ENCODE results near the gene TMEM115.

Gene TMEM115

DNA sequence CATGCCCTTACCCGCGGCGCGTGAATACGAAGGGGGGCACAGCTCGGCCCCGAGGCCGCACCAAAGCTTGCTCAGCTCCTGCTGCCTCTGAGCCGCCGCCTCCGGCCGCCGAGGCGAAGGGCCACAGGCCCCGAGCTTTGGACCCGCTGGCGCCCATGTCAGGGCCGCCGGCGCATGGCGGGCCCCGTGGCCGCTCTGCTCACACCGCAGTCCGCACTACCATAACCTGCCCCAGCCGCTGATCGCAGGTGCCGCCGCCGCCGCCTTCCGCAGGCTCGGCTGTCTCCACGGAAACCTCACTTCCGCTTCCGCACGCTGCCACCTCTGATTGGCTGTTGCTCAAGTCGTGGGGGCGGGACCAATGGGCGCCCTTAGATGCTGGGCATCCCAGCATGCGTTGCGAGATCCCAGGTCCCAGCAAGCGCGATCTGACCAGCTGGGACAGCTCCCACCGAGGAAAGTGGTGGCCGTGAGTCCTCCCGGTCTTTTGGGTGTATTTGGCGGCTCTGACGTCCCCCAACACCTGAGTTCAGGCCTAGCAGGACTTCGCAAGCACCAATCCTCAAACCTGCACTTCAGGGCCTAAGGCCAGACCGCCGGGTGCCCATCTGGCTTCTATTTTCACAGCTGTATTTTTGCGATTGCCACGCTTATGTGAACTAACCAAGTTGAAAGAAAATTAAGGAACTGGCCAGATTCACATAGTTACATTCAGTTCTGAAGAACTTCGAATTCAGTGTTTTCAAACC is 31.2 kb downstream of the TMEM115 start, which contains the start of gene TUSC2:
TUSC2 (minus strand) TSS at position 281 of the 749 bp plus-strand sequence; CDS start at position 157, 124 bp downstream.
- DNase-seq: peak; percentile 93

GRCh38 chr3:50327129-50327528 is 32.2 kb downstream of the TMEM115 start:
- no peak for DNase-seq

DNA sequence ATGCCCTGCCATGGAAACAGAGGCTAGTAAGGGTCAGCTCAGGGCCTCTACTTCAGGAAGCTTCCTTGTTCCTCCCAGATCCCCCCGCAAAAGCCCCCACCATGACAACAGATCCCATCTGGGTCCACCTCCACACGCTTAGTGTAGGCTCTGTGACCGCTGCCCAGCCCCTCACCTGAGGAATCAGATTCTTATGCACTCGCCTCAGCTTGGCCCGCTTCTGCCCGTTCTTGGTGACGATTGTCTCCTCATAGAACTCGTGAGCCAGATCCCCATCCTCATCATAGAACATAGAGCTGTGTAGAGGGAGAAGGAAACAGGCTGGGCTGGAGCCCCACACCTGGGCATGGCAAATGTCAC is 33.2 kb downstream of the TMEM115 start:
- no peak for DNase-seq

- no peak for DNase-seq
These were observed 33.7 kb downstream of the TMEM115 start for GRCh38 chr3:50325497-50326181.

- no peak for DNase-seq
These were observed 34.2 kb downstream of the TMEM115 start for GRCh38 chr3:50325113-50325480.

DNA sequence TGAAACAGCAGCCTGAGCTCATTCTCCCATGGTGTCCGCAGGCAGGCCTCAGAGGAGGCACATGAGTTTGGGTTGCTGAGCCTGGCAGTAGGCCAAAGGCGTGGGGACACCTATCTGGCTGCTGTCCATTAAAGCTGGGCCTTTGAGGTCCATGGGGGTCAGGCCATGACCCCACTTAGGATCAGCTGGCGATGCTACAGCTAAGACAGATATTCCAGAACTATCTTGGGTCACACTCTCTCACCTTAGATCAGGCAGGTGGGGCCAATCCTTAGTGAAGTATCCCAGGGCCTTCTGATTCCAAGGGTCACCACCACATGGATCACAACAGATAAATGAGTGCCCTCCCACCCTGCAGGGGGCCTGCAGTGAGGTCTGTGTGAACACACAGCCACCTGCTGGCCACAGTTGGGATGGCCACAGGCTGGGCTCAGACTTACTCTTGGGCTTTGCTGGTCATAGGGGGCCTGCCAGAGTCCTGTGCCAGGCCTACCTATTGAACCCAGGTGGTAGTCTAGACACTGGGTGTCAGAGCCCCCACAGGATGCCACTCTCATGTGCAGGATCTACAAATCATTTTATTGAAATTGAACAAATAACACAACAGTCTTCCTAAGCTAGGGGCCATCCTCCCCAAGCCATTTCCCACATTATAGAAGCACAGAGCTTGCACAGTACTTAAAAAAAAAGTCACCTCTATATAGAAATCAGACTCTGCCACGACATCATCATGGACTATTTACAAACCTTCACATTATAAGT is 34.8 kb downstream of the TMEM115 start:
- DNase-seq: peak; percentile 53

DNA sequence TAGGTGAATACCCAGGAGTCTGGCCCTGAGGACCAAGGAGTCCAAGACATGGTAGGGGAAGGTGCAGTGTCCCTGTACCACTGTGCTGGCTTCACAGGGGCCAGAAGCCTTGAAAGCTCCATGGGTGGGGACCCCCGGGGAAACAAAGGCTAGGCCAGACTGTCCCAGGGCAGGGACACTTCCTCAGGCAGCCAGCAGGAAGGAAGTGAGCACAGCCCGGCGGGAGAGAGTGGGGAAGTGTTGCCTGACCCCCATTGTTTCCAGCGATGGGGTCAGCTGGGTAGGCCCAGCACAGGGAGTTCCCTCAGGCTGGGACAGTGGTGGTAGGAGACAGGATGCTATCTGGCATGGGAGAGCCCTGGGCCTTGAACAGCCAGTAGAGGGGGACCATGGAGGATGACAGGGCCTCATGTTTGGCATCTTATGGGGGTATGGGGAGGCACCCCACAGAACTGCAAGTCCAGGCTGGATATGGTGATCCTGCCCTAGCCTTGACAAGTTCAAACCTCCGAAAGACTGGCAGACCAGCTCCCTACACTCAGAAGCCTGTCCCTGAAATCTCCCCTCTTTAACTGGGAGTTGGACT is 35.6 kb downstream of the TMEM115 start:
- no peak for DNase-seq

DNA sequence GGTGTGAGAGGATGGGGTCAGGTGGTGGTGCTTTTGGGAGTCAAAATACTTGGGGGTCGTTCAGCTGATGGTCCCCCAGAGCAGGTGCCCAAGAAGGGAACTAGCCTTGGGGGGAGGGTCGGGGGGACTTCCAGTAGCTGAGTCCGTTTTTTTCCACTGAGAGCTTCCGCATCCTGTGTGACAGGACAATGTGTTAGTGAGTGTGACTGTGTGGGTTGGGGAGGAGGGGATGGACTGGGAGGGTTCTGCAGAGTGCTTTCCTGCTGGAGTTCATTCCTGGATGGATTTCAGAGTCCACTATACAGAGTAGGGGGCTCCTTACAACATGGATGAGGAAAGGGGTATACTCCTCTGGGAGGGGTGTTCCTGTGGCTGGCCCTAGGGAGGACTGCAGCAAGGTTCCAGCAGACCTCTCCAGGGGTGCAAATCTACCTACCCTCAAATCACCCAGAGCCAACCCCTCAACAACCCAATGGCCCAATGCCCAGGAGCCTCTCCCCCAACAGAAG is 36.2 kb downstream of the TMEM115 start:
- DNase-seq: no peak

DNA sequence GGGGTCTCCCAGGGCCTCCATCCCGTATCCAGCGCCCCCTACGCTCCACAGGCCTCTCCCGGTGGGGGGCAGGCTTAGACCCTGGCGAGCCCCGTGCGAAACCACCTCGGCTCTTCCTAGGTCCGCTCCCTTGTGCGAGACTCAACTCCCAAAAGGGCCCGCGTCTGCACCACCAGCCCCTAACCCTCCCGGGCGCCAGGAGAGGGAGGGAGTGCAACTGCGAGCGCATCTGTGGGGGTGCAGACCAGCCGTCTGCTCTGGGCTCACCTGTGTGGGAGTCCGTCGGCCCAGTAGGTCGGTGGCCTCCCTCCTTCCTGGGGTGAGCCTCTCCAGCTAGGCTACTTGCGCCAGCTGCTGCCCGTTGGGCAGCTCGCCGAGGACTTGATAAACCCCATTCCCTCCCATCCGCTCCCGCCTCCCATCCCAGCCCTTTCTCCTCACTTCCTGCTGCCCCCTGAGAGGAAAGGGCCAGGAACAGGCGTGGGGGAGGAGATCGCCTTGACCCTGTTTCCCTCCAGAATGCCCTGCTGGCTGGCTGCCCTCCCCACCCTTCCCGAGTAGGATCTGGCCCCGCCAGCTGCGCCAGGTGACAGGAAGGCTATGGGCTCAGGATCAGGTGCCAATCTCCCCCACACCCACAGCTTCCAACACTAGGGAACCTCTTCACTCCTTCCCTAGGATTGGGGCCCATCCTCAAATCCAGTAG is 36.8 kb downstream of the TMEM115 start, which contains the start of gene HYAL2:
HYAL2 (minus strand) TSS at position 360 of the 706 bp plus-strand sequence. CDS start 2,256 bp downstream, outside the sequence.
- DNase-seq: no peak

GRCh38 chr3:50322115-50322385 is 37.3 kb downstream of the TMEM115 start:
- DNase-seq: no peak

DNA sequence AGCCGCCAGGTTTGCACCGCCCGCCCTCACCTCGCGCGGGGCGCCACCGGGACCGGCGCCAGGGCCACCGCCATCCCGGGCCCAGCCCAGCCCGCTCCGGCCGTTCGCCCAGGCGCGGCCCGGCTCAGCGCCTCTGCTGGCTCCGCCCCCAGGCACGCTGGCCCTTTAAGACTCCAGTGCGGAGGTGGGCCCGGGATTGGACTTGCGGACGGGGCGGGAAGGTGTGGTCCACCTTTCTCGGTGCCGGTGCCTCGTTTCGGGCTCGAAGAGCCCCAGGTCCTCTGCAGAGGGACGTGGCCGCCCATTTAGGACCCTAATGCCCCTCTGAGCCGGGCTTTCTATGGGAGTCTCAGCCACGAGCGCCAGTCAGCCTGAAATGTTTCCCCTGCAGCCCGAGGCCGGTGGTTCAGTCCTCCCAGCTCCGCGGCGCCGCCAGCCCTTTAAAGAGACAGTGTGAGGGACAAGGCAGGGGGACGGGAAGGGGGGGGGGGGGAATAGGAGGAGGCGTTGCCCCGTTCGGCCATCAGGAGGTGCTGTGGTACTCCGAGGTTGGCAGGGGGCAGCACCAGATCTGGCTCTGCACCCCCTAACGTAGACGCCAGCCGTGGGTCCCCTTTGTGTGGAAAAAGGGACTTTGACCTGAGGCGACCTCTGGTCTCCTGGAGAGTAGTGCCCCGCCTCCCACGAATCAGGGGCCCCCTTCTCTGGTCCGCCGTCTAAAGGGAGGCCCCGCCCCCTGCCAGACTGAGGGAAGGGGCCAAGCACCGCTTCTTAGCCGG is 37.8 kb downstream of the TMEM115 start:
- DNase-seq: peak; percentile 76

GRCh38 chr3:50320853-50321335 is 38.4 kb downstream of the TMEM115 start:
- peak; percentile 48 for DNase-seq

DNA sequence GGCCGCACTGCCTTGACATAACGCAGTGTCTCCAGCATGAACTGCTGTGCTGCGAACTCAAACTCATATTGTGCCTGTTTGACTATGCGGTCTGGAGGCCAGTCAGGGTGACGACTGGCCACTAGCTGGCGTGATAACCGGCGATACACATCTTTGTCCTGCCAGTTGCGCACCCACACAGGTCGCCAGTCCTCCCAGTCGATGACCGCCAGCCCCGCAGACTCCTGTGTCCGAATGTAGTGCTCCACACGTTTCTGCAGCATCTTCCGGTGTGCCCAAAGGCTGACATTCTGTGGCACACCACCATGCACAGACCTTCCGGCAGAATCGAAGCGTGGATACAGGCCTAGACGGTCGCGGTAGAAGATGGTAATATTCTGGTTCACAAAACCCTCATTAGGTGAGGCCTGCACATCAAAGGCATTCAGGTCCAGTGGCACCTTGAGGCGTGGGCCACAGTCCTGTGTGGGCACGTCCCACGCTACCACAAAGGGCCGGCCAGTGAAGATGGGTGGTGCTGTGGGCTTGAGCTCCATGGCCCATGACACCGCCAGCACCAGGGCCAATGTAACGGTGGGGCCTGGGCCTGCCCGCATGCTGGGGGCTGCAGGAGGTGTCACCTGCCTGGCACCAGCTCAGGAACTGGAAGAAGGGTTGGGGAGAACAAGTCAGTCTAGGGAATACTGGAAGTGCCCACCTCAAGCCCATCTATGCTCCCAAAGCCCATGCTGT is 39.3 kb downstream of the TMEM115 start:
- DNase-seq: no peak

GRCh38 chr3:50319181-50319893 is 40.0 kb downstream of the TMEM115 start:
- no peak for DNase-seq

DNA sequence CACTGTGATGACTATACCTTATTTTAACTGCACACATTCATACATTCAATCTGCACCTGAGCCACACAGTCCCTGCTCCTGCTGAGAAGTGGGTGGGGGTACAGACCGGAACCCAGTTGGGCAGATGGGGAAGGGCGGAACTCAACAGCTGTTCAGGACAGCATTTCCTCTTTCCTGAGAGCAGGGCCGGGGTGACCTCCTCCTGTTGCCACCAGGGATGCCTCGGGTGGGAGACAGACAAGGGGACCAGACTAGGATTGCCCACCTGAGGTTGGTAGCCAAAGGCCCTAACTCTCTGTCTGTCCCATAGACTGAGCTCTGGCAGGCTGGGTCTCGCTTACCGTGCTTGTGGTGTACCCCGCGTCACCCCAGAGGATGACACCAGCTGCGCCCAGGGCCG is 40.7 kb downstream of the TMEM115 start:
- DNase-seq: no peak

DNA sequence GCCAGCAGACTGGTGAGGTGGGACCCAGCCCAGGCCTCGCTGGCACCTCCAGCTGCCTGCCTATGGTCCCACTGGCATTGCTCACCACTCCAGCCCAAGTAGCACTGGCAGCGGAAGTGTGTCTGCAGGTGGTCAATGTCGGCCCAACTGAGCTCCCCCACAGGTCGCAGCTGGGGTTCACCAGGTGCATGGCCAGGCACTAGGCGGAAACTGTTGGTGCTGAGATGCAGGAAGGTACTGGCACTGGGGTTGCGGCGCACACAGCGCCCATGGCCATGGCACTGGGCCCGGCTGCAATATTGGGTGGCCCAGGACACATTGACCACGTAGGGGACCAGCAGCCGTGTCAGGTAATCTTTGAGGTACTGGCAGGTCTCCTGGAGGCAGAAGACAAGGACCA is 41.2 kb downstream of the TMEM115 start:
- DNase-seq: no peak

DNA sequence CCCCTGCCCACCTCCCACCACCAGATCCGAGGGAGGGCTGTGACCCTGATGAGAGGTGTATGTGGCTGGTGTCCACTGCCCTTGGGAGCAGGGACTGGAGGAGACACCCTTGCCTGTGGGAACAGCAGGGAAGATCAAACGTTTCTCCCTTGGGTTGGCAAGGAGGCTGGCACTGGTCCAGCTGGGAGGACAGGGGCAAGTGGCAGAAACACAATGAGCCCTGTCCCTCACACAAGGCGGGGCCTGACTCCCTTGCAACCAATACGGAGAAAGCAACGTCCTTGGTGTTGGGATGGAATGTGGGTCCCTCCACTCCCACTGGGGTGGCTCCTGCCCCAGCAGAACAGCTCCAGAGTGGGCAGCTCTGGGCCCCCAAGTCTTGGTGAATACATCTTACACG is 42.0 kb downstream of the TMEM115 start:
- no peak for DNase-seq

DNA sequence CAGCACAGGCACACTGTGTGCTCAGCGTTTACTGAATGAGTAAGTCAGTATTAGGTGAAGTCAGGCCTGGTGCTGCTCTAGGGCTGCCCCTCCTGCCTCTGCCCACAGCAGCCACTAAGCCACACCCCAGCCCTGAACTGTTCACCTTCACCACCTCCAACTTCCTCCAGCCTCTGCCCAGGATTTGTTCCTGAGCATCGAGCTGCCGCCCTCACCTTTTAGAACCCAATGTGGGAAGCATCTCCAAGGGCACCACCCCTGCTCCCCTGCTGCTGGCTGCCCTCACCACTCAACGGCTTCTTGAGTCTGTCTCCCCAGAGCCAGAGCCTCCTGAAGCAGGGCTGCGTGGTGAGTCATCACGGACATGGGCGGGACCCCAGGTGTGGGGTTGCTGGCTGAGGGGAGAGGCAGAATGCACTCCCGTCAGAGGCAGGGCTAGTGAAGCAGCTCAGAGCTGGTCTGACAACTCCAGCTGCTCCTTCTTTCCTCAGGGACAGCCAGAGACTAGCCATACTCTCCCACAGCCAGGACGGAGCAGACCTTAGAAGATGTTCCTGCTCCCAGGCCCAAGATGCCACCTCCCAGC is 42.6 kb downstream of the TMEM115 start:
- peak; percentile 86 for DNase-seq

DNA sequence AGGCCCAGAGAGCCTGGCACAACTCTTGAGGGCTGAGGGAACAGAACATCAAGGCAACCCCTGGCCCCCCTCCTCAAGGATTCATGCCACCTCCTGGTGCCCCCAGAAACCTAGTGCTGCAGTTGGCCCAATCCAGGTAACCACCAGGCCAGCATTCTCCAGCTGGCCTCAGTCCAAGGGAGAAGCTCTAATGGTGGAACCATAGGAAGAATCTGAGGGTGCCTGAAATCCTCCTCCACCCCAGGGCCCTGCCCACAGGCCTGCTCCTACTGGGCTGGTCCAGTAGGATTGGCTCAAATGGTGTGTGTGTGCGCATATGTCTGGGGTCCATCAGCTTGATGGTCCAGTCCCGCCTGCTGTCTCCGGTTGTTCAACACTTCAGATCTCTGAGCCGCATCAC is 44.5 kb downstream of the TMEM115 start:
- no peak for DNase-seq

DNA sequence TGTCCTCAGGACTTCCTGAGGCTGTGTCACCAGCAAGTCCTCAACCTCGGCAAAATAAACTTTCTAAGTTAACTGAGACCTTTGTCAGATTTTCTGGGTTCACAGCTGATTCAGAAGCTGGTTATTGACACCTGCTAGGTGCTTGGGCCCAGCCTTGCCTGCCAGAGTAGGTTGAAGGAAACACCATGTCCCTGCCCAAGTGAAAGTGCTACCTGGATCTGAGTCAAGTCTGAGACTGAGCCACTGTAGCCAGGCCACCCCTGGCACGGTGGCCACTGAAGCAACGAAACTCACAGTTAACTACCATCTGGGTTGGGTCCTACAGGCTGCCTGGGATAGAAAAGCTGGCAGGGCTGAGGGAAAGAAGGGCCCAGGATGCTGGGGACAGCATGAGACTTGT is 45.0 kb downstream of the TMEM115 start:
- DNase-seq: no peak
